ENCODE data around the gene SPATA18.

- TF ChIP-seq CTCF (IDR thresholded peaks at IDR 0.05; ENCODE audit: insufficient read depth, low read length, poor library complexity, severe bottlenecking) (no peak), EZH2phosphoT487 (conservative IDR thresholded peaks at IDR 0.05; ENCODE audit: low read length) (no peak)
These were observed 22.1 kb upstream of the SPATA18 start for GRCh38 chr4:52028970-52029369.
